ENCODE results near the gene GNRH2. TPM values are rescaled to one million over a fixed set of nuclear protein-coding genes. Genes with fewer than 3 reads are reported as not detected.

Gene GNRH2
- total and polyA plus RNA-seq, 2 of the 8 experiments (the other 6 are each of a cell fraction or from before 2014, with no cell fraction given) = 0.09 to 0.82 TPM

GRCh38 chr20:3082306-3082951 is 39.0 kb downstream of the GNRH2 start:
- CTCF ChIA-PET (ENCODE audit: partially characterized antibody) = interaction anchor here (0.6 to 0.9 kb wide), 3 partner anchors 25 to 1171 kb away, joined by 3 to 4 read pairs (median 4); no protein-coding TSS in a partner anchor
- H2BK12ac ChIP-seq (ENCODE audit: low read depth, low read length) = 0 out of 2 replicates have a peak overlapping the region, but pooled peaks have one; percentile 23
- H4K20me1 ChIP-seq (replicated peaks in 1 of 2; ENCODE audit: control insufficient read depth in 1 of 2, insufficient read depth in 2 of 2, low read length in 2 of 2) = no peaks in the 10 kb centered on the region
- no peaks in the 10 kb centered on the region for H3K79me1 ChIP-seq (ENCODE audit: low read depth, low read length)
- TF ChIP-seq MAX (IDR thresholded peaks at IDR 0.05) (0 out of 2 replicates have a peak, but pooled peaks have one; percentile 15), CHD1 (IDR thresholded peaks at IDR 0.05; ENCODE audit: low read depth, low read length) (no peak), RNF2 (IDR thresholded peaks at IDR 0.05; ENCODE audit: borderline replicate concordance, low read depth, low read length, missing control alignments, poor library complexity, severe bottlenecking) (peak; percentile 25), CHD2 (IDR thresholded peaks at IDR 0.05; ENCODE audit: low read length) (no peak), KDM4A (IDR thresholded peaks at IDR 0.05; ENCODE audit: low read depth, low read length, severe bottlenecking) (peak; percentile 87), RFX5 (IDR thresholded peaks at IDR 0.05; ENCODE audit: borderline replicate concordance, low read depth, low read length) (no peak), YY1 (IDR thresholded peaks at IDR 0.05; ENCODE audit: low read depth, low read length) (no peak), JUND (IDR thresholded peaks at IDR 0.05; ENCODE audit: low read length) (no peak), EZH2 (IDR thresholded peaks at IDR 0.05; ENCODE audit: low read depth, low read length, severe bottlenecking) (peak; percentile 88), POLR2AphosphoS5 (IDR thresholded peaks at IDR 0.05; ENCODE audit: low read depth, low read length) (no peak), CBX8 (IDR thresholded peaks at IDR 0.05; ENCODE audit: borderline replicate concordance, low read depth, low read length) (no peak), CREB1 (IDR thresholded peaks at IDR 0.05) (no peak), SUZ12 (IDR thresholded peaks at IDR 0.05; ENCODE audit: low read length) (peak; percentile 95)
- H2BK15ac ChIP-seq (ENCODE audit: low read length) = no peak overlapping the region
- peak overlapping the region; percentile 62 to 86 for H3K4me2 ChIP-seq (ENCODE audit: insufficient read depth in 1 of 2, low read depth in 2 of 2, low read length in 2 of 2)
- H3K4ac ChIP-seq (replicated peaks; ENCODE audit: insufficient read length, low read depth, low read length) = no peak overlapping the region
- H3K14ac ChIP-seq (ENCODE audit: insufficient read length) = no peak overlapping the region
- H3K27ac ChIP-seq (ENCODE audit: low read depth, low read length) = no peak overlapping the region
- H3K23ac ChIP-seq (ENCODE audit: insufficient read length) = no peak overlapping the region
- H2AK5ac ChIP-seq (ENCODE audit: low read depth, low read length) = no peak overlapping the region
- H3K9me3 ChIP-seq (ENCODE audit: insufficient read depth in 2 of 2, low read depth in 1 of 2, low read length in 1 of 2) = no peaks in the 10 kb centered on the region
- H3K56ac ChIP-seq (replicated peaks; ENCODE audit: insufficient read length, low read depth, low read length) = no peak overlapping the region
- no peak overlapping the region for H4K91ac ChIP-seq (replicated peaks; ENCODE audit: insufficient read length, low read length)
- H2BK20ac ChIP-seq (ENCODE audit: low read length) = no peak overlapping the region
- H3K79me2 ChIP-seq (ENCODE audit: control insufficient read depth in 1 of 2, insufficient read depth in 2 of 2, low read length in 2 of 2) = no peaks in the 10 kb centered on the region
- POLR2A ChIA-PET (ENCODE audit: partially characterized antibody) = interaction anchor here (2.7 kb wide), 1 partner anchor 10 kb away, joined by 14 read pairs; no protein-coding TSS in a partner anchor
- H3K4me3 ChIP-seq (ENCODE audit: extremely low read depth in 1 of 4, insufficient read depth in 2 of 4, low read depth in 3 of 4, low read length in 4 of 4) = peak overlapping the region; percentile 6 to 63 (median 18); a peak in 6 of 8 replicates
- no peak for FAIRE-seq
- peaks cover 11% of the 10 kb centered on the region; the same call in 1 of the 2 replicates for H3K23me2 ChIP-seq (ENCODE audit: low read depth, low read length)
- 20% methylated on average over 28 of the region's 71 CpGs; no CpG with 5 or more reads in 1 of the 2 experiments for WGBS, 2 experiments (ENCODE audit: extremely low coverage in 1 of 2, insufficient coverage in 1 of 2, insufficient read length in 1 of 2, insufficient replicate concordance in 2 of 2, low coverage in 1 of 2, low lambda C conversion rate in 2 of 2, missing lambda C conversion rate in 1 of 2)
- no peaks in the 10 kb centered on the region for H3K36me3 ChIP-seq (ENCODE audit: control insufficient read depth in 2 of 4, insufficient read depth in 4 of 4, low read length in 3 of 4)
- H4K8ac ChIP-seq (ENCODE audit: extremely low read depth, insufficient read depth, low read length) = no peak overlapping the region
- peaks cover 27 to 43% (median 37%) of the 10 kb centered on the region in 4 experiments for H3K27me3 ChIP-seq (replicated peaks in 1 of 4; ENCODE audit: control insufficient read depth in 3 of 4, extremely low read depth in 1 of 4, insufficient read depth in 3 of 4, low read length in 3 of 4)
- H2AFZ ChIP-seq (ENCODE audit: low read length) = peak overlapping the region; percentile 93; the same call in 1 of the 2 replicates
- no peak for DNase-seq (ENCODE audit: low read depth in 1 of 2, low spot score in 2 of 2)
- H3K9ac ChIP-seq (replicated peaks in 1 of 4; ENCODE audit: extremely low read depth in 1 of 4, low read depth in 3 of 4, low read length in 3 of 4) = no peak overlapping the region
- H2BK5ac ChIP-seq (ENCODE audit: low read depth, low read length) = no peak overlapping the region
- H3K18ac ChIP-seq (ENCODE audit: extremely low read depth, low read length) = peak overlapping the region; percentile 81
- peaks cover 0 to 8% (median 6%) of the 10 kb centered on the region in 4 experiments; a peak in 5 of 7 replicates for H3K4me1 ChIP-seq (replicated peaks in 1 of 4; ENCODE audit: control insufficient read depth in 3 of 4, insufficient read depth in 4 of 4, low read length in 3 of 4)
- no peak overlapping the region for H4K5ac ChIP-seq (ENCODE audit: insufficient read length, low read depth, low read length)
- no peak overlapping the region for H2BK120ac ChIP-seq (replicated peaks; ENCODE audit: low read depth, low read length)

Measured in H1 (cell line).